ENCODE measurements around the gene RIPOR2. TPM values are rescaled to one million over a fixed set of nuclear protein-coding genes. Genes with fewer than 3 reads are reported as not detected.

Gene RIPOR2
- total RNA-seq, 1 experiment from 2014 or later: 5.0 TPM

DNA sequence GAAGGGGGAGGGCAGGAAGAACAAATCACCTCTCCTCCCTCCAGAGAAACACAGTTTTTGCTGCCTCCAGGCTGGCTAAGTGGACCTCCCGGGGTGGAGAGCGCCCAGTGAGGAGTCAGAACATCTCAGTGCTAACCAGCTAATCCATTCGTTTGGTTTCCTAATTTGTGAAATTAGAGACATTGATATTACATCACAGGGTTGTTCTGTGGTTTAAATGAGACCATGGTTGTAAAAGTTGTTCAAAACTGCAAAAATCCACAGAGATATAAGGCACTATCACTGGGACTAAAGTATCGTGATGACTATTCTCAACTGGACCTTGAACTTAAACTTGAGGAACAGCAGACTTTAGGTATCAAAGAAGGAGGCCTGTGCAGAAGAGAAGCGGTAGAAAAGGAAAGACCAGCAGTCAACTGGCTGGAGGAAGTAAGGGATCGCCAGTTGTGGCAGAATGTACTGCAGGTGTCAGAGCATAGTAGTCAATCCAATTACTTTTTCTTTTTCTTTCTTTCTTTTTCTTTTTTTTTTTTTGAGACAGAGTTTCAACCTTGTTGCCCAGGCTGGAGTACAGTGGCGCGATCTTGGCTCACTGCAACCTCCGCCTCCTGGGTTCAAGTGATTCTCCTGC, 33.9 kb downstream of the RIPOR2 start:
- H3K27me3 ChIP-seq (ENCODE audit: insufficient read depth, low read length): no peaks in the 10 kb centered on the region
- H3K9me3 ChIP-seq (ENCODE audit: control insufficient read depth, low read depth, low read length): no peaks in the 10 kb centered on the region
- no peak overlapping the region for H2AK5ac ChIP-seq (ENCODE audit: insufficient read length, low read length)
- no peak overlapping the region for H3K56ac ChIP-seq (ENCODE audit: insufficient read length, low read depth, low read length)
- no peaks in the 10 kb centered on the region for H3K23me2 ChIP-seq (ENCODE audit: insufficient read length, low read depth, low read length, poor library complexity, severe bottlenecking)
- H2BK120ac ChIP-seq (ENCODE audit: low read depth, low read length, poor library complexity, severe bottlenecking): no peak overlapping the region
- no peak overlapping the region for H2BK12ac ChIP-seq (ENCODE audit: insufficient read length, low read depth, low read length)
- no peaks in the 10 kb centered on the region for H3K79me1 ChIP-seq (ENCODE audit: insufficient read depth, low read depth, low read length, poor library complexity, severe bottlenecking)
- H3K4me1 ChIP-seq (ENCODE audit: insufficient read depth, low read length): no peaks in the 10 kb centered on the region
- no peak overlapping the region for H3K18ac ChIP-seq (ENCODE audit: insufficient read length, low read depth, low read length)
- H2BK20ac ChIP-seq (ENCODE audit: low read depth, low read length, poor library complexity, severe bottlenecking): no peak overlapping the region
- H2BK15ac ChIP-seq (ENCODE audit: low read depth, low read length): no peak overlapping the region
- H3K4ac ChIP-seq (ENCODE audit: low read depth, low read length): no peak overlapping the region
- H2AFZ ChIP-seq (ENCODE audit: low read length): no peak overlapping the region
- Mint-ChIP-seq H3K4me1 (peaks cover 14 to 18% of the 10 kb centered on the region in 2 experiments; a peak in 3 of 4 replicates), H3K4me3 (no peak overlapping the region), H3K27ac (no peak overlapping the region), H3K27me3 (ENCODE audit: low read depth) (no peaks in the 10 kb centered on the region), H3K36me3 (ENCODE audit: insufficient read depth in 1 of 3, low read depth in 3 of 3) (peaks cover 0 to 11% (median 0%) of the 10 kb centered on the region in 3 experiments; a peak in 2 of 7 replicates), H3K9me3 (no peaks in the 10 kb centered on the region; a peak in 1 of 5 replicates)
- TF ChIP-seq, protein P1, sequence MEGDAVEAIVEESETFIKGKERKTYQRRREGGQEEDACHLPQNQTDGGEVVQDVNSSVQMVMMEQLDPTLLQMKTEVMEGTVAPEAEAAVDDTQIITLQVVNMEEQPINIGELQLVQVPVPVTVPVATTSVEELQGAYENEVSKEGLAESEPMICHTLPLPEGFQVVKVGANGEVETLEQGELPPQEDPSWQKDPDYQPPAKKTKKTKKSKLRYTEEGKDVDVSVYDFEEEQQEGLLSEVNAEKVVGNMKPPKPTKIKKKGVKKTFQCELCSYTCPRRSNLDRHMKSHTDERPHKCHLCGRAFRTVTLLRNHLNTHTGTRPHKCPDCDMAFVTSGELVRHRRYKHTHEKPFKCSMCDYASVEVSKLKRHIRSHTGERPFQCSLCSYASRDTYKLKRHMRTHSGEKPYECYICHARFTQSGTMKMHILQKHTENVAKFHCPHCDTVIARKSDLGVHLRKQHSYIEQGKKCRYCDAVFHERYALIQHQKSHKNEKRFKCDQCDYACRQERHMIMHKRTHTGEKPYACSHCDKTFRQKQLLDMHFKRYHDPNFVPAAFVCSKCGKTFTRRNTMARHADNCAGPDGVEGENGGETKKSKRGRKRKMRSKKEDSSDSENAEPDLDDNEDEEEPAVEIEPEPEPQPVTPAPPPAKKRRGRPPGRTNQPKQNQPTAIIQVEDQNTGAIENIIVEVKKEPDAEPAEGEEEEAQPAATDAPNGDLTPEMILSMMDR (conservative IDR thresholded peaks at IDR 0.05): no peak
- no peaks in the 10 kb centered on the region for H3K79me2 ChIP-seq (ENCODE audit: insufficient read depth, low read length)
- no peak overlapping the region for H3T11ph ChIP-seq (ENCODE audit: low read length)
- H3K27ac ChIP-seq (ENCODE audit: insufficient read length, low read depth, low read length): no peak overlapping the region
- H4K8ac ChIP-seq (replicated peaks; ENCODE audit: insufficient read length, low read depth, low read length): no peak overlapping the region
- no peak overlapping the region for H4K91ac ChIP-seq (ENCODE audit: insufficient read length, low read depth, low read length)
- H3K9ac ChIP-seq (ENCODE audit: extremely low read depth, insufficient read length, low read length): no peak overlapping the region
- H4K20me1 ChIP-seq (ENCODE audit: control insufficient read depth, insufficient read depth, insufficient read length): no peaks in the 10 kb centered on the region
- H2BK5ac ChIP-seq (ENCODE audit: insufficient read length, low read length): no peak overlapping the region
- H3K23ac ChIP-seq (ENCODE audit: insufficient read length, low read depth, low read length): no peak overlapping the region
- no peak overlapping the region for H3K4me2 ChIP-seq (ENCODE audit: insufficient read depth, insufficient read length, low read length)
- no peak for DNase-seq
- WGBS (ENCODE audit: extremely low coverage, insufficient read length, low lambda C conversion rate): no CpG with 5 or more reads among the region's 9 CpGs
- H4K5ac ChIP-seq (ENCODE audit: insufficient read length, low read depth, low read length): no peak overlapping the region
- H3K14ac ChIP-seq (ENCODE audit: insufficient read depth, low read length): no peak overlapping the region

All from H9 (cell line).